Activated T-cell treated with anti-CD3 and anti-CD28 coated beads, Interleukin-2, amount 50 U/mL, for 48 hours (primary cell): ENCODE measurements around the gene NEBL.

ENCODE experiments used
- DNase-seq, 2 experiments: peaks; one replicate each; pipeline ENCODE4 v3.0.0-alpha.2; 2020

The NEBL gene

GRCh38 chr10:20778008-20778757, 118.9 kb downstream of the NEBL start:
- no peak for DNase-seq

GRCh38 chr10:20776384-20777118, 120.6 kb downstream of the NEBL start:
- DNase-seq, result no peak

- DNase-seq, result no peak
Observed at GRCh38 chr10:20771051-20771450, 126.1 kb downstream of the NEBL start.

- no peak for DNase-seq
Observed at GRCh38 chr10:20769481-20769880, 127.6 kb downstream of the NEBL start.

- DNase-seq, result no peak
Observed at GRCh38 chr10:20768843-20769242, 128.3 kb downstream of the NEBL start.

- no peak for DNase-seq
Observed at GRCh38 chr10:20767028-20767427, 130.1 kb downstream of the NEBL start.

GRCh38 chr10:20765066-20765465, 132.0 kb downstream of the NEBL start:
- no peak for DNase-seq

GRCh38 chr10:20760460-20760859, 136.7 kb downstream of the NEBL start:
- DNase-seq, result no peak

DNA sequence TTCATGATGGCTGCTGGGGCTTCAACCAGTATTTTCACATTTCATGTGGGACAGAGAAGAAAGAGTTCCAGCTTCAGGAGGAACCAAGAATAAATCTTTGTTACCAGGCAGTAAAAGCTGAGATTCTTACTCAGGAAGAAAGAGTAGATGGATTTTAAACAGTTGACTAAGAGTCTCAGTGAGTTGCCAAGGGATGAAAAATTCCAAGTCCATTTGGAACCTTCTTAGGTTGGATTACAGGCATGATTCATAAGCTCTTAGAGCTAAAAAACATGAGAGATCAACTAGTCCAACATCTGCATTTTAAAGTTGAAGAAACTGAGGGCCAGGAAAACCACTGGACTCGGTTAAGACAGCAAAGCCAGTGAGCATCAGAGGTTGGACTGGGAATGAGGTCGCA, 148.6 kb downstream of the NEBL start:
- no peak for DNase-seq

- no peak for DNase-seq
Observed at GRCh38 chr10:20747782-20748181, 149.3 kb downstream of the NEBL start.

GRCh38 chr10:20746856-20747255, 150.3 kb downstream of the NEBL start:
- DNase-seq, result no peak

GRCh38 chr10:20745556-20746375, 151.3 kb downstream of the NEBL start:
- no peak for DNase-seq

DNA sequence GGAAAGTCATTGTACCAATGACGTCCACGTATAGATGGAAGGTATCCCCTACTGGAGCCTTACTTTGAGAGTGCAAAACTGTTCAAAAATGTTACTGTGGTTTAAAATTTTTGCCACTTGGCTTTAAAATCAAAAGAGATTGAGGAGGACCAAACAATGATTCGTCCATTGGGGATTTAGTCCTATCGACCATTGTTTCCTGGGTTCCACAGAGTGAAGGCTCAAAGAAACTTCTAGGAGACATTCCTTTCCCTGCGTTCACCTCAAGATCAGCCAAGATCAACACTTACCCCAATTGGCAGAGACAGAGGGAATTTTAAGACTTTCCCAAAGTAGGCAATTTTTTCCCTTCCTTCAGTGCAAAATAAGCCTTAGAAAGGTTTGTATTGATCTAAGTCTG, 152.3 kb downstream of the NEBL start:
- DNase-seq, result no peak

- no peak for DNase-seq
Observed at GRCh38 chr10:20743942-20744341, 153.2 kb downstream of the NEBL start.

DNA sequence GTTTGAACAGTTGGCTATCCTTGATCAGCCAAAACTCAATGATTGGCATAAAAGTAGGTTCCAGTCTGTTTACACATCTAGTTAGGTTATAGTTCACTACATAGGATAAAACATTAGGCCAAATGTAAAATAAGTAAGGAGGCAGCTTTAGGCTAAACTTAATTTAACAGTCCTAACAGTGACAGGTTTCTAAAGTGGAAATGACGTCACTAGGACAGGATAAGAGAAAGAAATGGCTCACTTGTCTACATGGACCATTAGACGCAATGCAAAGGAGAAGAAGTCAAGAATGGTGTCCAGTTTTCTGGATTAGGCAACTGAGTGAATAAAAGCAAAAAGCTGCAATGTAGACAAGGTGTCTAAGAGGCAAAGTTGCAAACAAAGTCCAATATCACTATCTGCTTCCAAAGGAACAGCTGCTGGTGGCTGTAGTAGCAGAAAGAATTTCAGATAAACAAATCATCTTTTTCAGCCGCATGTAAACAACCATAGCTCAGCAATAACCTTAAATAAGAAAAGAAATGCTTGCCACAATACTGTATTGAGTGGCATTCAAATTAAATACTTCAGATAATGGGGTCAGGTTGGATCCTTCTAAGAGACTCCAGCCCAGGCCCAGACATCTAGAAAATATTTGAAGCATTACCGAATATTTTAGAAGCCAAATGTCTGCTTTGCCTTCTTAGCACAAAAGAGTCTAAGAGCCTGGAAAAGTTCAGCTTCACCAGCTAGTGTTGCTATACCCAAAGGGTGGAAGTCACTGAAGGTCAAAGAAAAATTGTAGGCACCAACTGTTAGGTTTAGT, 154.2 kb downstream of the NEBL start:
- no peak for DNase-seq

GRCh38 chr10:20740120-20740519, 157.0 kb downstream of the NEBL start:
- DNase-seq, result no peak

DNA sequence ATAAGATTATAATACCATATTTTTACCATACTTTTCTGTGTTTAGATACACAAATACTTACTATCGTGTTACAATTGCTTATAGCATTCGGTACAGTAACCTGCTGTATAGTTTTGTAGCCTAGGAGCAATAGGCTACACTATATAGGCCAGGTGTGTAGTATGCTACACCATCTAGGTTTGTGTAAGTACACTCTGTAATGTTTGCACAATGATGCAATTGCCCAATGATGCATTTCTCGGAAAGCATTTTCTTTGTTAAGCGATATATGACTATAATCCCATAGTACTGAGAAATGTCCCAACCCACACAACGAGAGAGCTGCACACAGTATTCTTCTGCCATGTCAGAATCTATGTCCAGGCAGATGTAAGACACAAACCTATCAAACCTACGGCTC, 160.0 kb downstream of the NEBL start:
- no peak for DNase-seq
